K562 (cell line): ENCODE data around the gene KLK14. TPM values are rescaled to one million over a fixed set of nuclear protein-coding genes. Genes with fewer than 3 reads are reported as not detected.

ENCODE experiments used
- ATAC-seq: fragments of 200-7000 bp; cut with Tn5 transposase; 3 replicates; pipeline ENCODE4 v1.9.1; 2020; ENCODE audit warnings: moderate library complexity
- BruUV-seq: library from RNA; stranded (reverse); fragments of 400-500 nt; replicated peaks from 2 replicates; lab custom pipeline; 2021; lab: Mats Ljungman, UMichigan
- CTCF ChIA-PET: fragments of 300-600 bp; formaldehyde crosslinking; extraction: SDS; loops from one replicate; lab custom pipeline; 2021; ENCODE audit warnings: low intra/inter-chr PET ratio; lab: Yijun Ruan, JAX
- POLR2A ChIA-PET: fragments of 300-600, 350-650 bp; sonication (Branson Sonifier 250); formaldehyde crosslinking; extraction: SDS; loops from one replicate; lab custom pipeline; 2021; ENCODE audit warnings: antibody characterized with exemption, inconsistent platforms; lab: Yijun Ruan, JAX
- DNase-seq, 4 experiments: peaks; one replicate each; pipeline versions ENCODE4 v3.0.0 to v3.0.0-alpha.2; 2011 to 2018; ENCODE audit warnings: low spot score in 3 of 4, mixed read lengths in 3 of 4; ENCODE audit errors: extremely low read depth in 1 of 4
- FAIRE-seq: peaks from 2 replicates; lab custom pipeline; 2011; peaks lifted over from hg19 to GRCh38; lab: Jason Lieb, UNC
- H2AFZ ChIP-seq: 2 replicates; pipeline ENCODE4 v1.6.0; 2011; ENCODE audit warnings: low read depth, low read length, control low read depth, inconsistent platforms
- H3K27ac ChIP-seq: fragments of 200-600 bp; 3 replicates; pipeline ENCODE4 v1.8.0; 2011; ENCODE audit warnings: low read depth, mild to moderate bottlenecking, control low read depth, inconsistent platforms, low read length, moderate library complexity, mixed read lengths; ENCODE audit errors: extremely low read depth
- H3K27me3 ChIP-seq, 2 experiments: fragments of 300-600 bp in 1 of 2; 2 replicates in 1 of 2; 3 replicates in 1 of 2; pipeline versions ENCODE4 v1.6.0 to v1.8.0; 2011; ENCODE audit warnings: inconsistent platforms in 2 of 2, low read length in 2 of 2, mild to moderate bottlenecking in 1 of 2, mixed read lengths in 1 of 2, moderate library complexity in 1 of 2; ENCODE audit not compliant: control insufficient read depth in 2 of 2, insufficient read depth in 2 of 2
- H3K36me3 ChIP-seq: fragments of 300-600 bp; 3 replicates; pipeline ENCODE4 v1.8.0; 2011; ENCODE audit warnings: mild to moderate bottlenecking, low read length, inconsistent platforms; ENCODE audit not compliant: control insufficient read depth, insufficient read depth
- H3K4me1 ChIP-seq, 2 experiments: fragments of 200-600 bp in 1 of 2; replicated peaks in 1 of 2; 2 replicates in 1 of 2; 3 replicates in 1 of 2; pipeline versions ENCODE4 v1.5.1 to v1.8.0; 2011; ENCODE audit warnings: inconsistent platforms in 2 of 2, low read length in 2 of 2, mild to moderate bottlenecking in 1 of 2, mixed read lengths in 1 of 2, moderate library complexity in 1 of 2; ENCODE audit not compliant: control insufficient read depth in 2 of 2, insufficient read depth in 2 of 2
- H3K4me2 ChIP-seq: 2 replicates; pipeline ENCODE4 v1.6.1; 2011; ENCODE audit warnings: low read length, control low read depth, inconsistent platforms, mixed read lengths; ENCODE audit not compliant: insufficient read depth
- H3K4me3 ChIP-seq: fragments of 200-600 bp; sonication (generic), shearing (Covaris generic); 2 replicates; pipeline ENCODE4 v1.5.1; 2016; ENCODE audit warnings: control low read depth, inconsistent platforms
- H3K79me2 ChIP-seq: fragments of 200-600 bp; 3 replicates; pipeline ENCODE4 v1.8.0; 2011; ENCODE audit warnings: low read length, inconsistent platforms; ENCODE audit not compliant: control insufficient read depth, insufficient read depth
- H3K9ac ChIP-seq, 2 experiments: 2 replicates each; pipeline versions ENCODE4 v1.6.0 to v1.6.1; 2011; ENCODE audit warnings: low read depth in 2 of 2, low read length in 2 of 2, control low read depth in 1 of 2, inconsistent platforms in 1 of 2, mild to moderate bottlenecking in 1 of 2, mixed read lengths in 1 of 2; ENCODE audit not compliant: insufficient read depth in 1 of 2
- H3K9me1 ChIP-seq: one replicate; pipeline ENCODE4 v1.6.0; 2011; ENCODE audit warnings: inconsistent platforms, mild to moderate bottlenecking, low read length, moderate library complexity; ENCODE audit not compliant: control insufficient read depth, insufficient read depth
- H3K9me3 ChIP-seq: replicated peaks from 2 replicates; pipeline ENCODE4 v1.5.1; 2011; ENCODE audit warnings: low read depth, low read length, inconsistent platforms; ENCODE audit not compliant: control insufficient read depth, insufficient read depth
- H4K20me1 ChIP-seq: replicated peaks from 2 replicates; pipeline ENCODE4 v1.6.1; 2011; ENCODE audit warnings: low read length, inconsistent platforms, mixed read lengths; ENCODE audit not compliant: control insufficient read depth, insufficient read depth
- ATF3 ChIP-seq, 2 experiments: fragments of 450-650 bp in 1 of 2; sonication (generic) in 1 of 2; formaldehyde crosslinking in 1 of 2; IDR thresholded peaks in 1 of 2; conservative IDR thresholded peaks in 1 of 2; 2 replicates each; pipeline versions ENCODE4 v1.6.1 to v1.8.1; 2016 to 2023; ENCODE audit warnings: mild to moderate bottlenecking in 2 of 2, moderate library complexity in 2 of 2, inconsistent platforms in 1 of 2, missing genetic modification reagents in 1 of 2
- C11orf30 ChIP-seq: fragments of 450-650 bp; IDR thresholded peaks from 2 replicates; pipeline ENCODE4 v1.6.1; 2016; ENCODE audit warnings: low read depth, mild to moderate bottlenecking
- ETV1 ChIP-seq: fragments of 450-650 bp; conservative IDR thresholded peaks from 2 replicates; pipeline ENCODE4 v1.6.1; 2016; ENCODE audit warnings: missing genetic modification characterization, control low read depth, low read depth, missing compliant biosample characterization
- MAFF ChIP-seq: IDR thresholded peaks from 2 replicates; pipeline ENCODE4 v1.6.1; 2012; ENCODE audit warnings: low read length, improper control_type of control experiment
- MAFG ChIP-seq: fragments of 450-650 bp; conservative IDR thresholded peaks from 2 replicates; pipeline ENCODE4 v1.6.1; 2016; ENCODE audit warnings: missing genetic modification characterization, missing compliant biosample characterization
- MAFK ChIP-seq: IDR thresholded peaks from 2 replicates; pipeline ENCODE4 v1.6.1; 2011; ENCODE audit warnings: low read length, improper control_type of control experiment
- NCOA2 ChIP-seq, 2 experiments: fragments of 450-650 bp; IDR thresholded peaks; 2 replicates each; pipeline ENCODE4 v1.6.1; 2018; ENCODE audit warnings: mild to moderate bottlenecking in 2 of 2, moderate library complexity in 1 of 2; ENCODE audit not compliant: partially characterized antibody in 2 of 2
- ZNF316 ChIP-seq: fragments of 450-650 bp; IDR thresholded peaks from 2 replicates; pipeline ENCODE4 v1.6.1; 2016
- WGBS: fragments of 100-300 bp; shearing (Covaris generic); methylation state at CpG from one replicate; pipeline ENCODE4 v1.1.6; 2016; ENCODE audit warnings: low coverage, mixed read lengths; ENCODE audit not compliant: insufficient coverage; ENCODE audit errors: missing lambda C conversion rate; 5-methylcytosine and 5-hydroxymethylcytosine counted together
- in situ Hi-C: fragments of 300-500 bp; cut with MboI; formaldehyde crosslinking; loops from 4 replicates; pipeline ENCODE4 v1.15.0; 2018; ENCODE audit warnings: inconsistent platforms, mixed read lengths
- intact Hi-C: fragments of 100-400 bp; cut with micrococcal nuclease; formaldehyde crosslinking; loops from 2 replicates; pipeline ENCODE4 v1.14.2; 2022
- polyA plus RNA-seq, 8 experiments: library from polyadenylated mRNA; depleted of rRNA in 4 of 8; stranded (reverse) in 5 of 8; unstranded in 3 of 8; fragments of >200 nt; fragmentation: Nextera tagmentation in 2 of 8; fragmentation: Illumina TruSeq in 1 of 8; extraction: Ambion mirVana in 2 of 8; extraction: Trizol in 1 of 8; gene quantifications; 2 replicates each; pipeline versions ENCODE4 v1.2.1 to v1.2.3, GENCODE V29; 2011 to 2014; ENCODE audit warnings: inconsistent platforms in 1 of 8, missing spikeins in 1 of 8
- total RNA-seq, 7 experiments: library from RNA; depleted of rRNA in 6 of 7; stranded (reverse); fragments of >200 nt in 6 of 7; fragmentation: Illumina TruSeq in 2 of 7; extraction: Trizol in 2 of 7; gene quantifications; 2 replicates each; pipeline versions ENCODE4 v1.2.1 to v1.2.3, GENCODE V29; 2011 to 2021; ENCODE audit warnings: low replicate concordance in 1 of 7

The KLK14 gene
- total and polyA plus RNA-seq, 9 of the 15 experiments (the other 6 are each of a cell fraction or from before 2014, with no cell fraction given): not detected

GRCh38 chr19:51044327-51044726 is 38.4 kb downstream of the KLK14 start:
- DNase-seq (no peak), FAIRE-seq (no peak), ATAC-seq (no peak)
- no peaks in the 10 kb centered on the region for H3K36me3 ChIP-seq
- 31% methylated on average over 11 of the region's 11 CpGs for WGBS
- intact Hi-C loops (no loop called here), in situ Hi-C loops (no loop called here)
- H3K27ac ChIP-seq: no peak overlapping the region
- peaks cover 12 to 18% of the 10 kb centered on the region in 2 experiments; a peak in 3 of 5 replicates for H3K27me3 ChIP-seq
- BruUV-seq: no TSS peak
- no peak overlapping the region for H3K9ac ChIP-seq
- H3K4me1 ChIP-seq: no peaks in the 10 kb centered on the region
- TF ChIP-seq C11orf30 (peak; percentile 80), ATF3 (IDR thresholded peaks at IDR 0.05) (0 out of 2 replicates have a peak, but pooled peaks have one; percentile 29), ATF3 (CRISPR knock-in tag; conservative IDR thresholded peaks at IDR 0.05) (no peak), MAFF (peak; percentile 53; the same call in 1 of the 2 replicates), ETV1 (no peak), NCOA2 (IDR thresholded peaks at IDR 0.05; ENCODE audit: partially characterized antibody in 2 of 2) (no peak), ZNF316 (peak; percentile 83), MAFK (peak; percentile 43; the same call in 1 of the 2 replicates), MAFG (peak; percentile 40; the same call in 1 of the 2 replicates)
- H3K9me3 ChIP-seq: no peaks in the 10 kb centered on the region
- no peak overlapping the region for H3K4me2 ChIP-seq
- no peak overlapping the region for H3K4me3 ChIP-seq
- H2AFZ ChIP-seq: no peak overlapping the region
- no peaks in the 10 kb centered on the region for H4K20me1 ChIP-seq
- POLR2A ChIA-PET: interaction anchor here (0.7 to 1.5 kb wide), 4 partner anchors 8 to 740 kb away, joined by 3 to 5 read pairs (median 4); no protein-coding TSS in a partner anchor
- no peaks in the 10 kb centered on the region for H3K79me2 ChIP-seq
- CTCF ChIA-PET: no interaction called here
- no peaks in the 10 kb centered on the region for H3K9me1 ChIP-seq
